Measurements from ENCODE around the gene RPL7A. TPM values are rescaled to one million over a fixed set of nuclear protein-coding genes. Genes with fewer than 3 reads are reported as not detected.
A peak's percentile ranks its signal among the peaks of the same experiment; 100 is the strongest.

The RPL7A gene
- total and polyA plus RNA-seq, 2 of the 13 experiments (the other 11 are each of a cell fraction or from before 2014, with no cell fraction given): 2,401 to 2,938 TPM

DNA sequence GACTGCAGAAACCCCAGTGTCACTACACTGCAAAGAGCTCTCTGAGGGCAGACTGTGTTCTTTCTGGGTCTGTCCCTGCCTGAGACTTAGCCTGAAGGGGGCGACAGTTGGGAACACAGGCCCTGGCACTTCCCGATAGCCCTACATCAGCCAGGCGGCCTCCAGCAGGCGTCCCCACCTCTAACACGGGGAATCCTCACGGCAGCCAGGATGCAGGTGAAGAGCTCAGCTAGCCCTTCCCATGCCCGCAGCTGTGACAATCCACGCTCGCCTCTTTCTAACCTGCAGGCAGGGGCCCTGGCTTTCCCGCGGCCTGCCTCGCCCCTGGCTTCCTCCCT is 6.0 kb upstream of the RPL7A start (continued):
- TF ChIP-seq, protein P1, sequence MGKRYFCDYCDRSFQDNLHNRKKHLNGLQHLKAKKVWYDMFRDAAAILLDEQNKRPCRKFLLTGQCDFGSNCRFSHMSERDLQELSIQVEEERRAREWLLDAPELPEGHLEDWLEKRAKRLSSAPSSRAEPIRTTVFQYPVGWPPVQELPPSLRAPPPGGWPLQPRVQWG (CRISPR knock-in tag; IDR thresholded peaks at IDR 0.05; ENCODE audit: borderline replicate concordance, low read depth): no peak
- TF ChIP-seq NKX3-1 (CRISPR knock-in tag; IDR thresholded peaks at IDR 0.05): no peak
- TF ChIP-seq CCDC6 (CRISPR knock-in tag; IDR thresholded peaks at IDR 0.05): no peak
- TF ChIP-seq PPARG (CRISPR knock-in tag; conservative IDR thresholded peaks at IDR 0.05): no peak
- no peak for TF ChIP-seq NR2F1 (CRISPR knock-in tag; IDR thresholded peaks at IDR 0.05)
- TF ChIP-seq TERF1 (CRISPR knock-in tag; IDR thresholded peaks at IDR 0.05): no peak
- no peak for TF ChIP-seq ZNF781 (CRISPR knock-in tag; IDR thresholded peaks at IDR 0.05; ENCODE audit: borderline replicate concordance, not compliant biosample characterization)
- TF ChIP-seq ZNF552 (CRISPR knock-in tag; IDR thresholded peaks at IDR 0.05; ENCODE audit: borderline replicate concordance): no peak
- TF ChIP-seq IKZF4 (CRISPR knock-in tag; IDR thresholded peaks at IDR 0.05; ENCODE audit: borderline replicate concordance, low read depth, not compliant biosample characterization): no peak
- TF ChIP-seq HHEX (CRISPR knock-in tag; IDR thresholded peaks at IDR 0.05): no peak
- no peak for TF ChIP-seq TFDP1 (CRISPR knock-in tag; IDR thresholded peaks at IDR 0.05; ENCODE audit: borderline replicate concordance)
- TF ChIP-seq, protein P2, sequence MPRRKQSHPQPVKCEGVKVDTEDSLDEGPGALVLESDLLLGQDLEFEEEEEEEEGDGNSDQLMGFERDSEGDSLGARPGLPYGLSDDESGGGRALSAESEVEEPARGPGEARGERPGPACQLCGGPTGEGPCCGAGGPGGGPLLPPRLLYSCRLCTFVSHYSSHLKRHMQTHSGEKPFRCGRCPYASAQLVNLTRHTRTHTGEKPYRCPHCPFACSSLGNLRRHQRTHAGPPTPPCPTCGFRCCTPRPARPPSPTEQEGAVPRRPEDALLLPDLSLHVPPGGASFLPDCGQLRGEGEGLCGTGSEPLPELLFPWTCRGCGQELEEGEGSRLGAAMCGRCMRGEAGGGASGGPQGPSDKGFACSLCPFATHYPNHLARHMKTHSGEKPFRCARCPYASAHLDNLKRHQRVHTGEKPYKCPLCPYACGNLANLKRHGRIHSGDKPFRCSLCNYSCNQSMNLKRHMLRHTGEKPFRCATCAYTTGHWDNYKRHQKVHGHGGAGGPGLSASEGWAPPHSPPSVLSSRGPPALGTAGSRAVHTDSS (CRISPR knock-in tag; conservative IDR thresholded peaks at IDR 0.05): no peak
- TF ChIP-seq ZBTB20 (CRISPR knock-in tag; IDR thresholded peaks at IDR 0.05; ENCODE audit: borderline replicate concordance, low read depth): no peak
- TF ChIP-seq CTCF (CRISPR knock-in tag; IDR thresholded peaks at IDR 0.05): peak; percentile 42
- TF ChIP-seq HOMEZ (CRISPR knock-in tag; IDR thresholded peaks at IDR 0.05; ENCODE audit: low read depth): no peak
- TF ChIP-seq HNRNPL (IDR thresholded peaks at IDR 0.05; ENCODE audit: low read depth, low read length): no peak
- TF ChIP-seq CAMTA2 (CRISPR knock-in tag; IDR thresholded peaks at IDR 0.05; ENCODE audit: borderline replicate concordance): no peak
- no peak for TF ChIP-seq CBX2 (IDR thresholded peaks at IDR 0.05; ENCODE audit: low read depth, low read length)
- no peak for TF ChIP-seq CBX2 (CRISPR knock-in tag; IDR thresholded peaks at IDR 0.05; ENCODE audit: low read depth)
- no peak for TF ChIP-seq ZNF839 (CRISPR knock-in tag; IDR thresholded peaks at IDR 0.05; ENCODE audit: borderline replicate concordance)

All from HepG2 (cell line).